Stimulated activated naive CD8-positive, alpha-beta T cell treated with anti-CD3 and anti-CD28 coated beads, Interleukin-15, Interleukin-2, amounts not matched to agents 100 ng/mL and 50 ng/mL, for 24 hours (primary cell): ENCODE data around the gene MPP4.

Experiments used
- H3K27ac Mint-ChIP-seq: one replicate; pipeline ENCODE4 v1.8.0; 2021; ENCODE audit warnings: mild to moderate bottlenecking, mixed read lengths
- H3K27me3 Mint-ChIP-seq: one replicate; pipeline ENCODE4 v1.8.0; 2021; ENCODE audit warnings: mixed read lengths
- H3K36me3 Mint-ChIP-seq: one replicate; pipeline ENCODE4 v1.8.0; 2021; ENCODE audit warnings: low read depth, mixed read lengths
- H3K4me1 Mint-ChIP-seq: one replicate; pipeline ENCODE4 v1.8.0; 2021; ENCODE audit warnings: low read depth, mixed read lengths
- H3K4me3 Mint-ChIP-seq: one replicate; pipeline ENCODE4 v1.8.0; 2021; ENCODE audit warnings: mild to moderate bottlenecking, mixed read lengths
- H3K9me3 Mint-ChIP-seq: one replicate; pipeline ENCODE4 v1.8.0; 2021; ENCODE audit warnings: mixed read lengths

Gene MPP4

DNA sequence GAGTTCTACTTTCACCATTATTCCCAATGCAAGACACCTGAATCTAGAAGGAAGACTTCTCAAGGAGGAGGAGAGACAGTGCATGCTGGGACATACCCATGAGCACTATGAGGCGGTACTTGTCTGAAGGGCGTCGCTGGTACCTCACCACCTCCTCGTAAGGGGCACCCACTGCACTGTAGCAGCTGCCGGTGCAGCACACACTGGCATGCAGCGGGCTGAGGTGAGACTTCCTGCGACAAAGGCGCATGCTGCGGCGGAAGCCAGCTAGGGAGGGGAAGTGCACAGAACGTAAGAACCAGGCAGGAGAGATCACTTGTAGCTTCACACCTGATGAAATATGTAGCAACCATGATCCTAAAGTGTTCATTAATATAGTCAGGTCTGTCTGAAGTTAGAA lies 42.3 kb downstream of the MPP4 start:
- no peak overlapping the region for H3K4me3 Mint-ChIP-seq
- no peak overlapping the region for H3K27ac Mint-ChIP-seq
- no peaks in the 10 kb centered on the region for H3K36me3 Mint-ChIP-seq
- H3K9me3 Mint-ChIP-seq, result no peaks in the 10 kb centered on the region
- H3K4me1 Mint-ChIP-seq, result no peaks in the 10 kb centered on the region
- peaks cover 18% of the 10 kb centered on the region for H3K27me3 Mint-ChIP-seq

DNA sequence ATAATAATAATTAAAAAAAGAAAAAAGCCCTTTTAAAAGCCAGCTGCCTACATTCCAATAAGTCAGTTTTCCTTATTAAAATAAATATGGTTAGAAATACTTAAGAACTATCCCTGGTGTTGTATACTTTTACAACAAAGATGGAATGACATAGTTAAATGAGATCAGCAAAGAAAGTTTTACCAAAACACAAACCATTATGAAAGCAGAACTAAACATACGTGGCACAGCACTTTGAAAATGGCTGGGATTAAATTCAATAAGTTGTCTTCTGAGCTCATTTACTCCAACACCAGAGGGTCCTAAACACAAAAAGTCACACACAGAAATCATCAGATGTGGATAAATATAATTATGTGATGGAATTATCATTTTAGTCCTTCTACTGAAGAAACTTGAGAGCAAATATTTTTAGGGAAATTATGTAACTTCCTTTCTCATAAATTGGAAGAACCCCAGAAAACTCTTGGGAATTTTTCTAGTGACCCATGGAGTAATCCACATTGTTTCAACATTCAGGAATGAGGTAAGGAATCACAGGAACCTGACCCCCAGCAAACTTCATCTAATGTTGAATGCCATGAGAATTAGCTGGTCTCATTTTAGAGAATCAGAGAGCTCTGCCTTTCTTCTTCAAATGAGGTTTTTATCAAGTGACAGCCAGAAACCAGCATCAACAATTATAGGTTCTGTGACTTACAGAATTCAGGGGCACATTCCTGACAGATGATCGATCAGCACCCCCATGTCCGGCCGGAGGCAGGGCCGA lies 43.6 kb downstream of the MPP4 start:
- Mint-ChIP-seq H3K36me3 (no peaks in the 10 kb centered on the region), H3K9me3 (no peaks in the 10 kb centered on the region), H3K4me1 (no peaks in the 10 kb centered on the region), H3K4me3 (no peak overlapping the region), H3K27me3 (peaks cover 18% of the 10 kb centered on the region), H3K27ac (no peak overlapping the region)

DNA sequence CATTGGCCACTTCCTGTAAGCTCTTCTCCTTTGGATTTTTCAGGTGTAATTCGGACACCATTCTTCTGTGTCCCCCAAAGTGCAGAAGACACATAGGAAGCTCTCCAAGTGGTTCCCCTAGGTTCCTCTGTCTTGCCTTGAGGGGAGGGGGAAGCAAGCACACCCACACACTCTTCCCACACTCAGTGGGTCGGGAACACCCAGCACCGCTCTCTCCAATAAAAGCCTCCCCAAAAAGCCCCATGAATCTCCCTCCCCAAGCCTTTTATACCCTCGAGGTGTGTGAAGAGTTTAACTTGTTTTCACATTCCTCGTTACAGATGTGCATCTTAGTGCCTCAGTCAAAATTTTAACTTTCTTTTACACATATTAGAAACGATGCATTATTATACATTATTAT lies 45.2 kb downstream of the MPP4 start:
- H3K9me3 Mint-ChIP-seq, result no peaks in the 10 kb centered on the region
- H3K4me1 Mint-ChIP-seq, result no peaks in the 10 kb centered on the region
- no peak overlapping the region for H3K4me3 Mint-ChIP-seq
- H3K36me3 Mint-ChIP-seq, result no peaks in the 10 kb centered on the region
- H3K27ac Mint-ChIP-seq, result no peak overlapping the region
- peaks cover 18% of the 10 kb centered on the region for H3K27me3 Mint-ChIP-seq

DNA sequence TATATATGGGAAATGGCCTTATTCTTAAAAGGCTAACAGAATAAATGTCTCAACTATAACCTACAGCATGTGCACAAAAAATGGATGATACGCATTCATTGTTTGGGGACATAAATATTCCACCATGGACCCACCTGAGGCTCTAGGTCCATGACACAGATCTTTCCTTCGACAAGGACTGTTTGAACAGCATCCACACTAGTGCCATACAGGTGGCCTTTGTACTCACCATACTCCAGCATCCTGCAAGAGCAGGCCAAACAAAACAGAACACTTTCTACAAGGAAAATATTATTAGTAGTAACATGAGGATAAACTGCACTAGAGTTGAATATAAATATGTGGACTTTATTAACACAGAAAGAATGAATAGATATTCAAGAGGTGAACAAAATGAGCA lies 49.0 kb downstream of the MPP4 start:
- no peak overlapping the region for H3K27ac Mint-ChIP-seq
- H3K27me3 Mint-ChIP-seq, result peaks cover 15% of the 10 kb centered on the region
- no peak overlapping the region for H3K4me3 Mint-ChIP-seq
- H3K36me3 Mint-ChIP-seq, result no peaks in the 10 kb centered on the region
- no peaks in the 10 kb centered on the region for H3K4me1 Mint-ChIP-seq
- no peaks in the 10 kb centered on the region for H3K9me3 Mint-ChIP-seq

DNA sequence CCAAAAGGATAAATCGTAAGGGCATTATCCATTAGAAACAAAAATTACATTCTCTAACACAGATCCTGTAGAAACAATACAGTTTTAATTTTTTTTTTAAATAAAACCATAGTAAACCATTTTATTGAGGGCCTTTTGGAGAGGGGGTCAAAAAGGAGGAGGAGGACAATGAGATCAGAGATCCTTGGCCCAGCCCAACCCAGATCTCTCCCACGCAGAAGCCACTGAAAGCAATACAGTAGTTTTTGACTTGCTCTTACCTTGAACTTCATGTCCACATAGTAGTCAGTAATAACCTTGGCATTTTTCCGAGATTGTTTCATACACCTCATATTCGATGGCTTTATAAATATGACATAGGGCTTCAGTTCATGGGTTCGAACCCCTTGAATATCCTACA lies 51.0 kb downstream of the MPP4 start:
- Mint-ChIP-seq H3K27me3 (peaks cover 5% of the 10 kb centered on the region), H3K27ac (no peak overlapping the region), H3K4me3 (no peak overlapping the region), H3K36me3 (no peaks in the 10 kb centered on the region), H3K9me3 (no peaks in the 10 kb centered on the region), H3K4me1 (peaks cover 6% of the 10 kb centered on the region)

- no peak overlapping the region for H3K27ac Mint-ChIP-seq
- no peaks in the 10 kb centered on the region for H3K27me3 Mint-ChIP-seq
- H3K9me3 Mint-ChIP-seq, result no peaks in the 10 kb centered on the region
- peaks cover under 1% of the 10 kb centered on the region for H3K36me3 Mint-ChIP-seq
- peaks cover 13% of the 10 kb centered on the region for H3K4me1 Mint-ChIP-seq
- peak overlapping the region; percentile 86 for H3K4me3 Mint-ChIP-seq
These were observed 54.4 kb downstream of the MPP4 start for GRCh38 chr2:201644001-201644400.

DNA sequence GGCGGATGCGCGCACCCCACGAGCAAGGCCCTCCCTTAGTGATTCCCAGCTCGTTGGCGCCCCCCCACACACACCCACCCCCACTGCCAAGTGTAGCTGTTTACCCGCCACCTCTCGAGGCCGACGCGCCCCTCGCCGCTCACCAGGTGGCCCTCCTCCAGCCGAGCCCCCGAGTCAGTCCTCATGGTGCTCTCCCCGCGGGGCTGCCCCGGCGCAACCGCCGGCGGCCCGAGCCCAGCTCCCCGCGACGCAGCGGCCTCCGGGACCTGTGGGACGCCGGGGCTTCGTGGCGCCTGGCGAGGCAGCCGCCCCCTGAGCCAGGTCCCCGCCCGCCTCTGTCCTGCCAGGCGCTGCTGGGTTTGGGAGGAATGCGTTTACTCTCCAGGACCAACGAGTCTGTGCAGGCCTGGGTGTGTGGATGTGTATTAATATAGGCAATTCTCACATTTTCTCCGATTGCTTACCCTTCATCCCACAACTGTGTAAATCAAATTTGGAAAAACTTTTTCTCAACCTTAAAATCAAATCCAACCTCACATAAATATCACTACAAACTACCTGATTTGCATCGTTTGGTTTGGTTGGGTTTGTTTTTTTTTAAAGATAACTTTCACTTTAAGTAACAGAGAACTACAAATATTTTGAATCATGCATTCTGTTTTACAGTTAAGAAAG lies 55.1 kb downstream of the MPP4 start, which contains the start of gene TMEM237:
TSS of gene TMEM237 (minus strand) at position 288 of the 675 bp plus-strand sequence. CDS start at position 185, 103 bp downstream.
- H3K9me3 Mint-ChIP-seq, result no peaks in the 10 kb centered on the region
- no peaks in the 10 kb centered on the region for H3K27me3 Mint-ChIP-seq

GRCh38 chr2:201642579-201643215 lies 55.7 kb downstream of the MPP4 start:
- Mint-ChIP-seq H3K27me3 (no peaks in the 10 kb centered on the region), H3K27ac (peak overlapping the region; percentile 85), H3K9me3 (no peaks in the 10 kb centered on the region)

More for the DNA sequence above, 55.1 kb downstream of the MPP4 start, which contains the start of gene TMEM237:
- Mint-ChIP-seq H3K4me1 (peaks cover 13% of the 10 kb centered on the region), H3K27ac (peak within 1 kb of the TSS; percentile 85), H3K36me3 (peaks cover 7% of the 10 kb centered on the region), H3K4me3 (peak within 1 kb of the TSS; percentile 86)

DNA sequence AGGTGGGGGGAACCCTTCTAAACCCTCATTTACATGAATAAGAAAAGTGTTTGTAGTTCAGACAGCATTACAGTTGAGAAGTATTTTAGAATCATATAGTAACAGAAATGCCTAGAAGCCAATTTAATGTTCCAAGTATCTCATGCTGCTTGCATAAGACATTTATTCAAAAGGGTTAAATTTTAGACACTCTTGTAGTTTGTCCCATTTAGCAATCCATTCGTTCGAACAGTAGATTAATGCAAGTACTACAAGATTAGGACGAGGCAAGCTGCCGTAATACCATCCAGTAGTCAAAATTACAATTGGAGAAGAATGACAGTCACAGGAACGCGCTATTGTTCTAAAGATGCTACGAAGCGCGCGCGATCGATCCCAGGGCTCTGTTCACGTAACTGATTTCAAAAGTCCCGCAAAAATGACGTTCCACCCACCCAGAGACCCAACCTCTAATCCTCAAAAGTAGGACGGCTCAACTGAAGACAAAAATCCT lies 56.3 kb downstream of the MPP4 start:
- peak overlapping the region; percentile 86 for H3K4me3 Mint-ChIP-seq
- peaks cover 13% of the 10 kb centered on the region for H3K4me1 Mint-ChIP-seq
- H3K27me3 Mint-ChIP-seq, result no peaks in the 10 kb centered on the region
- H3K9me3 Mint-ChIP-seq, result no peaks in the 10 kb centered on the region
- H3K27ac Mint-ChIP-seq, result peak overlapping the region; percentile 85
- peaks cover 12% of the 10 kb centered on the region for H3K36me3 Mint-ChIP-seq

More at GRCh38 chr2:201642579-201643215, 55.7 kb downstream of the MPP4 start:
- Mint-ChIP-seq H3K36me3 (peaks cover 12% of the 10 kb centered on the region), H3K4me3 (peak overlapping the region; percentile 86), H3K4me1 (peaks cover 13% of the 10 kb centered on the region)

GRCh38 chr2:201639205-201639604 lies 59.2 kb downstream of the MPP4 start:
- Mint-ChIP-seq H3K4me1 (peaks cover 13% of the 10 kb centered on the region), H3K36me3 (peaks cover 16% of the 10 kb centered on the region), H3K4me3 (no peak overlapping the region), H3K9me3 (no peaks in the 10 kb centered on the region), H3K27me3 (no peaks in the 10 kb centered on the region), H3K27ac (no peak overlapping the region)

DNA sequence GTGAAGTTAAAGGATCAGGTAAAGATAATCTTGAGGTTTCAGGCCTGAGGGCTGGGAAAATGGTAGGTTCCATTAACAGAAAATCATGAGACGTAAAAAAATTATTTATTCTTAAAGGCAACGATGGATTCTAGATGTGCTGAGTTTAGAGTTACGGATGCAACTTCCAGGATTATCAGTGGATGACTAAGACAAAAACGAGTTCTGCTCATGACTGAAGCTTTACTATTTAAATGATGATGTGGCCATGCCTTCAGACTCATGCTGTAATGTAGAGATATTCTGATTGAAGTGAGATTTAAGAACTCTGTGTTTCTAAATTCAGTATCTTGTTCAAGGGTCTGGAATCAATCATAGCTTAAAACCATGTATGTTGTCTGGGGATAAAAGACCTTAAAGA lies 60.1 kb downstream of the MPP4 start:
- Mint-ChIP-seq H3K27ac (no peak overlapping the region), H3K9me3 (no peaks in the 10 kb centered on the region), H3K36me3 (peaks cover 20% of the 10 kb centered on the region), H3K4me1 (peaks cover 8% of the 10 kb centered on the region), H3K27me3 (no peaks in the 10 kb centered on the region), H3K4me3 (no peak overlapping the region)

- Mint-ChIP-seq H3K27me3 (no peaks in the 10 kb centered on the region), H3K36me3 (peaks cover 47% of the 10 kb centered on the region), H3K4me1 (no peaks in the 10 kb centered on the region)
These were observed 64.7 kb downstream of the MPP4 start for GRCh38 chr2:201633661-201634249.

GRCh38 chr2:201631041-201631440 lies 67.4 kb downstream of the MPP4 start:
- H3K9me3 Mint-ChIP-seq, result no peaks in the 10 kb centered on the region
- H3K27me3 Mint-ChIP-seq, result no peaks in the 10 kb centered on the region
- peaks cover 48% of the 10 kb centered on the region for H3K36me3 Mint-ChIP-seq
- H3K27ac Mint-ChIP-seq, result no peak overlapping the region
- H3K4me1 Mint-ChIP-seq, result no peaks in the 10 kb centered on the region
- no peak overlapping the region for H3K4me3 Mint-ChIP-seq

More at GRCh38 chr2:201633661-201634249, 64.7 kb downstream of the MPP4 start:
- no peak overlapping the region for H3K27ac Mint-ChIP-seq
- H3K4me3 Mint-ChIP-seq, result no peak overlapping the region
- no peaks in the 10 kb centered on the region for H3K9me3 Mint-ChIP-seq

DNA sequence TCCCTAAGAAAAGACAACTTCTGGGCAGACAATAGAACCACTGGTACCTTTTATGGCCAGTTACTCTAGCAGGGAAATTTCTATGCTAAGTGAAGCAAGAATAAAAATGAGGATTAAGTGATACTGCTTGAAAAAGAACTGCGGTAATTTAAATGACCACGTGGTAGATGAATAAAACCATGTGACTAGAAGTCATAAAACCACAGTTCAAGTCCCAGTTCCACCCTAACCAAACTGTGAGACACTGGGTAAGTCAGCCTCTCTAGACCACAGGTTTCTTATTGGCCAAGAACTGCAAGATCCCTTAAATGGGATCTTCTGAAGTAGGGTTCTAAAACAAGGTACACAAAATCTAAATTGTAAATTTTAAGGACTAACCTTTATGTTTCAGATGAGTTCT lies 67.9 kb downstream of the MPP4 start:
- H3K9me3 Mint-ChIP-seq, result no peaks in the 10 kb centered on the region
- H3K27ac Mint-ChIP-seq, result no peak overlapping the region
- no peaks in the 10 kb centered on the region for H3K27me3 Mint-ChIP-seq
- H3K4me3 Mint-ChIP-seq, result no peak overlapping the region
- peaks cover 48% of the 10 kb centered on the region for H3K36me3 Mint-ChIP-seq
- no peaks in the 10 kb centered on the region for H3K4me1 Mint-ChIP-seq

DNA sequence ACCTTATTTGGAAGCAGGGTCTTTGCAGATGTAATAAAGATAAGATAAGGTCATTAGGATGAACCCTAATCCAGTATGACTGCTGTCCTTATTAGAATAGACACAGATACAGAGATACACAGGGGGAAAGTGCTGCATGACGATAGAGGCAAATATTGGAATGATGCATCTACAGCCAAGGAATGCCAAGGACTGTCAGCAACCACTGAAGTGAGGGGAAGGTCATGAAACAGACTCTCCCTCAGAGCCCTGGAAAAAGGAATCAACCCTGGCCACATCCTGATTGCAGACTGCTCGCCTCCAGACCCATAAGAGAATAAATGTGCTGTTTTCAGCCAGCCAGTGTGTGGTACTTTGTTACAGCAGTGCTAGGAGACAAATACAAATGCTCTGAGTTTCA lies 69.9 kb downstream of the MPP4 start:
- Mint-ChIP-seq H3K27ac (no peak overlapping the region), H3K36me3 (peaks cover 43% of the 10 kb centered on the region), H3K4me1 (no peaks in the 10 kb centered on the region), H3K4me3 (no peak overlapping the region), H3K27me3 (no peaks in the 10 kb centered on the region), H3K9me3 (no peaks in the 10 kb centered on the region)
